Measurements from ENCODE around the gene STK4. TPM values are rescaled to one million over a fixed set of nuclear protein-coding genes. Genes with fewer than 3 reads are reported as not detected.

STK4 gene
- total and polyA plus RNA-seq, 2 of the 4 experiments (the other 2 are of a cell fraction), result 10.2 to 22.2 TPM

DNA sequence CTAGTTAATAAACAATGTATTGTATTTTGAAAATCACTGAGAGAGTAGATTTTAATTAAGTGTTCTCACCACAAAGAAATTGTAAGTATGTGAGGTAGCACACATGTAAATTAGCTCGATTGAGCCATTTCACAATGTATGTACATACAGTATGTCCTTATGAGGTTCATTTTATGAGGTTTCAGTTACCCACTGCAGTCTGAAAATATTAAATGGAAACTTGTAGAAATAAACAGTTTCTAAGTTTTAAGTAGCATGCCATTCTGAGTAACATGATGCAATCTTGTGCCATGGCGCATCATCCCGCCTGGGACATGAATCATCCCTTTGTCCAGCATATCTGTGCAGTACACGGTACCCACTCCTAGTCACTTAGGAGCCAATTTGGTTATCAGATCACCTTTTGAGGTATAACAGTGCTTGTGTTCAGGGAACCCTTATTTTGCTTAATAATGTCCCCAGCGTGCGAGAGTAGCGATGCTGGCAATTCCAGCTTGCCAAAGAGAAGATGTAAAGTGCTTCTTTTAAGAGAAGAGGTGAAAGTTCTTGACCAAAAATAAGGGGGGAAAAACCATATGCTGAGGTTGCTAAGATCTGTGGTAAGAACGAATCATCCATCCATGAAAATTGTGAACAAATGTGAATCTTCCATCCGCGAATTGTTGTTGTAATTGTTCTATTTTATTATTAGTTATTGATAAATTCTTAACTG is 69.9 kb downstream of the STK4 start:
- 0 out of 2 replicates have a peak overlapping the region, but pooled peaks have one; percentile 45 for H3K18ac ChIP-seq (ENCODE audit: low read depth, low read length)
- DNase-seq (peak; percentile 80), ATAC-seq (ENCODE audit: low read depth) (peak; percentile 61)
- TF ChIP-seq CEBPB (IDR thresholded peaks at IDR 0.05; ENCODE audit: low read depth, low read length), result peak; percentile 96
- no peak for TF ChIP-seq CHD1 (IDR thresholded peaks at IDR 0.05; ENCODE audit: low read depth, low read length)
- TF ChIP-seq FOS (IDR thresholded peaks at IDR 0.05; ENCODE audit: low read depth, low read length), result 0 out of 2 replicates have a peak, but pooled peaks have one; percentile 35
- no TSS peak for BruUV-seq (replicated peaks)
- no peak overlapping the region for H3K4me2 ChIP-seq (ENCODE audit: low read depth, low read length)
- H2AK9ac ChIP-seq (replicated peaks; ENCODE audit: low read depth, low read length, poor library complexity), result peak overlapping the region; percentile 61
- CTCF ChIA-PET, result no interaction called here
- H3K9me3 ChIP-seq (ENCODE audit: control insufficient read depth, insufficient read depth, low read length), result no peaks in the 10 kb centered on the region
- H3K36me3 ChIP-seq (ENCODE audit: control insufficient read depth, insufficient read depth, low read length), result peaks cover 2% of the 10 kb centered on the region; the same call in 1 of the 2 replicates
- H3K23ac ChIP-seq (ENCODE audit: low read depth, low read length), result peak overlapping the region; percentile 64; the same call in 1 of the 2 replicates
- peak overlapping the region; percentile 44 for H3K14ac ChIP-seq (replicated peaks; ENCODE audit: low read depth, low read length)
- peaks cover 2 to 27% of the 10 kb centered on the region in 2 experiments; a peak in 3 of 4 replicates for H3K79me1 ChIP-seq (ENCODE audit: low read depth in 1 of 2, low read length in 2 of 2)
- peak overlapping the region; percentile 24; the same call in 1 of the 2 replicates for H3K56ac ChIP-seq (ENCODE audit: extremely low read depth, insufficient read depth, low read length)
- in situ Hi-C loops (cut with MboI; ENCODE audit: low sequenced_read_pairs) (loop anchor here (25.0 kb wide), 1 partner anchor 751 kb away; the partner anchor contains the start of genes DNTTIP1 and WFDC3), dilution Hi-C loops (cut with HindIII; ENCODE audit: low sequenced_read_pairs, unreplicated experiment) (no loop called here), intact Hi-C loops (cut with micrococcal nuclease) (no loop called here)
- peak overlapping the region; percentile 75 for H2BK5ac ChIP-seq (ENCODE audit: low read depth, low read length, poor library complexity, severe bottlenecking)
- peak overlapping the region in 1 of 2 experiments; percentile 64; a peak in 2 of 4 replicates for H4K8ac ChIP-seq (ENCODE audit: low read depth in 2 of 2, low read length in 2 of 2)
- peak overlapping the region; percentile 76 for H3K4ac ChIP-seq (ENCODE audit: low read depth, low read length)
- H2BK20ac ChIP-seq (ENCODE audit: low read depth, low read length), result peak overlapping the region; percentile 38
- H2BK15ac ChIP-seq (ENCODE audit: low read depth, low read length), result peak overlapping the region; percentile 23; the same call in 1 of the 3 replicates
- no peak overlapping the region for H3K4me3 ChIP-seq (ENCODE audit: insufficient read depth, low read depth, low read length)
- no peak overlapping the region; the same call in 1 of the 2 replicates for H4K5ac ChIP-seq (ENCODE audit: low read depth, low read length)
- H3K27ac ChIP-seq (ENCODE audit: insufficient read depth, low read length), result peak overlapping the region; percentile 10; the same call in 1 of the 2 replicates
- no peaks in the 10 kb centered on the region for H3K9me1 ChIP-seq (ENCODE audit: insufficient read depth, low read length)
- H2AFZ ChIP-seq (replicated peaks; ENCODE audit: low read length, poor library complexity), result peak overlapping the region; percentile 61
- H2AK5ac ChIP-seq (ENCODE audit: low read depth, low read length), result peak overlapping the region; percentile 3; the same call in 1 of the 2 replicates
- no peaks in the 10 kb centered on the region for H4K20me1 ChIP-seq (ENCODE audit: insufficient read depth, low read length)
- peak overlapping the region; percentile 86 for H4K91ac ChIP-seq (ENCODE audit: insufficient read depth, low read depth, low read length)
- peaks cover 9% of the 10 kb centered on the region; the same call in 1 of the 2 replicates for H3K4me1 ChIP-seq (ENCODE audit: control insufficient read depth, insufficient read depth, low read length)
- POLR2A ChIA-PET (ENCODE audit: unreplicated experiment), result no interaction called here
- H3K9ac ChIP-seq (ENCODE audit: low read depth, low read length), result no peak overlapping the region
- WGBS, 2 experiments (ENCODE audit: extremely low coverage in 2 of 2, insufficient read length in 1 of 2), result 100% methylated on average over 3 of the region's 10 CpGs; no CpG with 5 or more reads in 1 of the 2 experiments
- no peaks in the 10 kb centered on the region for H3K27me3 ChIP-seq (ENCODE audit: control insufficient read depth, insufficient read depth, low read length)
- peak overlapping the region; percentile 83 for H2BK120ac ChIP-seq (ENCODE audit: low read depth, low read length)
